SU-DHL-6 (cell line): ENCODE data around the gene NEIL1.
"Not testable (repeated sequence)": the region's sequence is repeated elsewhere in the genome, so short reads cannot be mapped to it uniquely, and the experiment has no call there.

ENCODE experiments used
- H2AFZ ChIP-seq: fragments of 200-600 bp; sonication (generic); 2 replicates; pipeline ENCODE4 v1.6.1; 2014; ENCODE audit warnings: low read depth, mild to moderate bottlenecking, moderate library complexity, mixed read lengths, antibody characterized with exemption, low read length; ENCODE audit not compliant: severe bottlenecking
- H3F3A ChIP-seq: fragments of 200-600 bp; shearing (Covaris generic); 2 replicates; pipeline ENCODE4 v1.6.0; 2016; ENCODE audit warnings: antibody characterized with exemption, mild to moderate bottlenecking; ENCODE audit not compliant: insufficient read depth
- H3K27ac ChIP-seq: fragments of 200-600 bp; sonication (generic); 2 replicates; pipeline ENCODE4 v1.5.1; 2016; ENCODE audit warnings: low read depth, mild to moderate bottlenecking, low read length, moderate library complexity, mixed read lengths
- H3K27me3 ChIP-seq: fragments of 200-600 bp; sonication (generic), shearing (Covaris generic); 2 replicates; pipeline ENCODE4 v1.6.0; 2014; ENCODE audit warnings: mild to moderate bottlenecking, low read length
- H3K36me3 ChIP-seq: fragments of 200-600 bp; sonication (generic); 2 replicates; pipeline ENCODE4 v1.6.1; 2014; ENCODE audit warnings: mild to moderate bottlenecking, low read length, mixed read lengths
- H3K4me2 ChIP-seq: fragments of 300-600, 200-600 bp; shearing (Covaris generic), sonication (generic); 2 replicates; pipeline ENCODE4 v1.6.0; 2014; ENCODE audit warnings: low read length, low read depth, mild to moderate bottlenecking; ENCODE audit not compliant: poor library complexity, severe bottlenecking
- H3K4me3 ChIP-seq: fragments of 200-600 bp; sonication (generic); 2 replicates; pipeline ENCODE4 v1.5.1; 2014; ENCODE audit warnings: antibody characterized with exemption, low read length, mild to moderate bottlenecking, mixed read lengths; ENCODE audit not compliant: insufficient read depth, poor library complexity, severe bottlenecking
- H3K79me2 ChIP-seq: fragments of 200-600 bp; sonication (generic); 2 replicates; pipeline ENCODE4 v1.6.1; 2014; ENCODE audit warnings: mild to moderate bottlenecking, low read length, moderate library complexity; ENCODE audit not compliant: insufficient read depth
- H3K9ac ChIP-seq: fragments of 200-600 bp; sonication (generic); 2 replicates; pipeline ENCODE4 v1.7.0; 2014; ENCODE audit warnings: mild to moderate bottlenecking, low read length
- H3K9me2 ChIP-seq: fragments of 200-600 bp; sonication (generic); replicated peaks from 2 replicates; pipeline ENCODE4 v1.6.1; 2014; ENCODE audit warnings: low read length; ENCODE audit not compliant: insufficient read depth
- H3K9me3 ChIP-seq: fragments of 200-600 bp; sonication (generic); 2 replicates; pipeline ENCODE4 v1.6.1; 2014; ENCODE audit warnings: low read length, mixed read lengths; ENCODE audit not compliant: insufficient read depth
- H4K20me1 ChIP-seq: fragments of 200-600 bp; sonication (generic); 2 replicates; pipeline ENCODE4 v1.6.1; 2014; ENCODE audit warnings: low read depth, mild to moderate bottlenecking, antibody characterized with exemption, low read length, moderate library complexity, mixed read lengths
- CTCF ChIP-seq: fragments of 200-600 bp; sonication (generic); IDR thresholded peaks from one replicate; pipeline ENCODE4 v1.5.1; 2017; ENCODE audit warnings: antibody characterized with exemption, mild to moderate bottlenecking, low read length, moderate library complexity; ENCODE audit not compliant: insufficient read depth, poor library complexity, severe bottlenecking
- EZH2phosphoT487 ChIP-seq: fragments of 200-600 bp; sonication (generic), shearing (Covaris generic); conservative IDR thresholded peaks from 2 replicates; pipeline ENCODE4 v1.6.1; 2018; ENCODE audit warnings: mild to moderate bottlenecking, antibody characterized with exemption, low read length, moderate library complexity, mixed read lengths

The NEIL1 gene

GRCh38 chr15:75309711-75310110, 37.1 kb upstream of the NEIL1 start:
- no peak overlapping the region for H3K9ac ChIP-seq
- no peaks in the 10 kb centered on the region for H3K9me3 ChIP-seq
- no peaks in the 10 kb centered on the region for H3F3A ChIP-seq
- TF ChIP-seq CTCF (no peak), EZH2phosphoT487 (no peak)
- H3K79me2 ChIP-seq, result no peaks in the 10 kb centered on the region
- H3K27ac ChIP-seq, result no peak overlapping the region
- H3K4me3 ChIP-seq, result no peak overlapping the region
- H3K4me2 ChIP-seq, result no peak overlapping the region
- no peaks in the 10 kb centered on the region for H3K27me3 ChIP-seq
- H4K20me1 ChIP-seq, result no peaks in the 10 kb centered on the region; the same call in 1 of the 2 replicates
- H3K36me3 ChIP-seq, result no peaks in the 10 kb centered on the region
- no peaks in the 10 kb centered on the region for H3K9me2 ChIP-seq
- H2AFZ ChIP-seq, result no peak overlapping the region

- not testable (repeated sequence) for H3K9me2 ChIP-seq, H3K27me3 ChIP-seq, H3K4me3 ChIP-seq, H3K36me3 ChIP-seq, H3K4me2 ChIP-seq, H3F3A ChIP-seq, H2AFZ ChIP-seq, H3K27ac ChIP-seq, H4K20me1 ChIP-seq, H3K79me2 ChIP-seq, H3K9me3 ChIP-seq, H3K9ac ChIP-seq
Measured at GRCh38 chr15:75312548-75312947, 34.3 kb upstream of the NEIL1 start.

- no peak for TF ChIP-seq CTCF
- no peak for TF ChIP-seq EZH2phosphoT487
- H3K27me3 ChIP-seq, result no peaks in the 10 kb centered on the region
- no peaks in the 10 kb centered on the region for H3K79me2 ChIP-seq
- H4K20me1 ChIP-seq, result no peaks in the 10 kb centered on the region
- no peaks in the 10 kb centered on the region for H3F3A ChIP-seq
- no peaks in the 10 kb centered on the region for H3K9me3 ChIP-seq
- no peak overlapping the region for H2AFZ ChIP-seq
- no peak overlapping the region for H3K9ac ChIP-seq
- no peak overlapping the region for H3K27ac ChIP-seq
- no peaks in the 10 kb centered on the region for H3K9me2 ChIP-seq
- H3K36me3 ChIP-seq, result no peaks in the 10 kb centered on the region
- no peak overlapping the region for H3K4me3 ChIP-seq
- no peak overlapping the region for H3K4me2 ChIP-seq
Measured at GRCh38 chr15:75313116-75313845, 33.6 kb upstream of the NEIL1 start.

GRCh38 chr15:75314552-75315290, 32.1 kb upstream of the NEIL1 start:
- TF ChIP-seq EZH2phosphoT487 (no peak), CTCF (no peak)
- no peaks in the 10 kb centered on the region for H3K9me2 ChIP-seq
- no peaks in the 10 kb centered on the region for H3F3A ChIP-seq
- H3K27ac ChIP-seq, result no peak overlapping the region
- H3K4me3 ChIP-seq, result no peak overlapping the region
- no peaks in the 10 kb centered on the region for H3K9me3 ChIP-seq
- H3K27me3 ChIP-seq, result no peaks in the 10 kb centered on the region
- H3K79me2 ChIP-seq, result no peaks in the 10 kb centered on the region
- no peak overlapping the region for H3K9ac ChIP-seq
- no peak overlapping the region for H2AFZ ChIP-seq
- H4K20me1 ChIP-seq, result no peaks in the 10 kb centered on the region
- H3K36me3 ChIP-seq, result no peaks in the 10 kb centered on the region
- H3K4me2 ChIP-seq, result no peak overlapping the region

DNA sequence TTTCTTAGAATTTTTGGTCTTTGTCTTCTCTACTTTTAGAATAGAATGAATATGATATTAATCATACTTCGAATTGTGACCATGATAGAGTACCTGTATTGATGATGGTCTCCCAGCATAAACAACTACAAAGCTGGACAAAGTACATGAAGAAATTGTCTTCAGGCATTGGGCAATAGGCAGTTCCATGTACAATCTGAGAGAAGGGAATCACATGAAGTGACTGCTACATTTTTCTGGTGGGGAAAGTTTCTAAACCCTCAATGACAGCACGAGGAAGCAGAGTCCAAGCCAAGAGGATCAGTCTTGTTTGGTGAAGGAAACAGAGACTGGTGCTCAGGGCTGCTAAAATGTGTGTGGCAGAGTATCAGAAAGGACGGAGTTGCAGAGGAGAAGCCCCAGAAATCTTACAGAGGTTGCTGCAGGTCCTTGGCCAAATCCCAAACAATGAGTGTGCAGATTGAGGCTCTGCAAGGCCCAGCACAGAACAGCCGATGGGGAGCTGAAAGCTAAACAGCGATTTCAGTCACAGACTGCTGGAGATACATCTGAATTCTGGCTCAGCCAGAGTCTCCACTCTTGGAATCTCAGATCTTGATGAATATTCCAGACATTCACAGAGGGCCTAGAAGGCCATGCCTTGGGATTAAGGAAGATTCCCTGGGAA, 27.5 kb upstream of the NEIL1 start:
- not testable (repeated sequence) for H3K36me3 ChIP-seq, H3K9me2 ChIP-seq, H2AFZ ChIP-seq, H3K27ac ChIP-seq, H3K27me3 ChIP-seq, H3K79me2 ChIP-seq, H4K20me1 ChIP-seq, H3F3A ChIP-seq, H3K9ac ChIP-seq, H3K9me3 ChIP-seq, H3K4me3 ChIP-seq, H3K4me2 ChIP-seq
